ENCODE measurements around the gene OBSCN. TPM values are rescaled to one million over a fixed set of nuclear protein-coding genes. Genes with fewer than 3 reads are reported as not detected.

Gene OBSCN
- total and polyA plus RNA-seq, 2 of the 4 experiments (the other 2 are of a cell fraction): 4.1 to 9.5 TPM

DNA sequence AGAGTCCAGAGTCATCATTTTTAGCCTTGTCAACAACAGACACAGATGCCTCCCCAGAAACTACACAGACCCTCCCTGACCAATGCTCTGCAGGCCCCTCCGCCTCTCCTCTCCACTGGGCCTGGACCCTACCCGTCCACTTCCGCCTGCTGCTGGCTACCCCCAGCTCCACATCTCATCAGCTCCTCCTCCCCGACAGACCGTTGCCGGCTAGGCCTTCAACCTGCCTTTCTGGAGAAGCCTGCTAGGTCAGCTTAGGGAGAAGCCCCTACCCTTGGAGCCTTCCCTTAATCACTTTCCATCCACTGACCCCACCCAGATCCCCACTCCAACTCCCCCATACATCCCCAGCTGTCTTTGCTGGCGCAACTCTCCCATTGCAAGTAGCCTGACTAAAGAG lies 207.4 kb downstream of the OBSCN start:
- Histone ChIP-seq H3K18ac (ENCODE audit: low read depth, low read length) (no peak overlapping the region), H2BK20ac (ENCODE audit: low read depth, low read length) (no peak overlapping the region), H4K20me1 (ENCODE audit: insufficient read depth, low read length) (peaks cover 19% of the 10 kb centered on the region), H3K4ac (ENCODE audit: low read depth, low read length) (no peak overlapping the region), H3K27me3 (ENCODE audit: control insufficient read depth, insufficient read depth, low read length) (no peaks in the 10 kb centered on the region; the same call in 1 of the 2 replicates), H4K8ac (ENCODE audit: low read depth in 2 of 2, low read length in 2 of 2) (no peak overlapping the region), H3K36me3 (ENCODE audit: control insufficient read depth, insufficient read depth, low read length) (peaks cover 18% of the 10 kb centered on the region), H2BK5ac (ENCODE audit: low read depth, low read length, poor library complexity, severe bottlenecking) (no peak overlapping the region), H3K14ac (replicated peaks; ENCODE audit: low read depth, low read length) (no peak overlapping the region), H3K4me3 (ENCODE audit: insufficient read depth, low read depth, low read length) (no peak overlapping the region), H4K91ac (ENCODE audit: insufficient read depth, low read depth, low read length) (no peak overlapping the region), H3K4me2 (ENCODE audit: low read depth, low read length) (no peak overlapping the region), H3K9me3 (ENCODE audit: control insufficient read depth, insufficient read depth, low read length) (no peaks in the 10 kb centered on the region), H3K9ac (ENCODE audit: low read depth, low read length) (no peak overlapping the region), H3K9me1 (ENCODE audit: insufficient read depth, low read length) (peaks cover 10% of the 10 kb centered on the region), H2AK5ac (ENCODE audit: low read depth, low read length) (no peak overlapping the region), H2BK15ac (ENCODE audit: low read depth, low read length) (no peak overlapping the region), H3K4me1 (ENCODE audit: control insufficient read depth, insufficient read depth, low read length) (peaks cover 4% of the 10 kb centered on the region; the same call in 1 of the 2 replicates), H2AFZ (replicated peaks; ENCODE audit: low read length, poor library complexity) (no peak overlapping the region), H2AK9ac (replicated peaks; ENCODE audit: low read depth, low read length, poor library complexity) (no peak overlapping the region), H3K79me1 (ENCODE audit: low read depth in 1 of 2, low read length in 2 of 2) (peaks cover 13 to 15% of the 10 kb centered on the region in 2 experiments), H4K5ac (ENCODE audit: low read depth, low read length) (no peak overlapping the region), H3K23ac (ENCODE audit: low read depth, low read length) (no peak overlapping the region), H2BK120ac (ENCODE audit: low read depth, low read length) (no peak overlapping the region), H3K27ac (ENCODE audit: insufficient read depth, low read length) (no peak overlapping the region), H3K56ac (ENCODE audit: extremely low read depth, insufficient read depth, low read length) (no peak overlapping the region)
- dilution Hi-C loops (cut with HindIII; ENCODE audit: low sequenced_read_pairs, unreplicated experiment): no loop called here
- in situ Hi-C loops (cut with MboI; ENCODE audit: low sequenced_read_pairs): no loop called here
- TF ChIP-seq CEBPB (IDR thresholded peaks at IDR 0.05; ENCODE audit: low read depth, low read length): no peak
- no peak for TF ChIP-seq MAFK (IDR thresholded peaks at IDR 0.05; ENCODE audit: low read depth, low read length)
- TF ChIP-seq RAD21 (IDR thresholded peaks at IDR 0.05; ENCODE audit: low read length): no peak
- TF ChIP-seq CHD1 (IDR thresholded peaks at IDR 0.05; ENCODE audit: low read depth, low read length): no peak
- TF ChIP-seq, protein P1, sequence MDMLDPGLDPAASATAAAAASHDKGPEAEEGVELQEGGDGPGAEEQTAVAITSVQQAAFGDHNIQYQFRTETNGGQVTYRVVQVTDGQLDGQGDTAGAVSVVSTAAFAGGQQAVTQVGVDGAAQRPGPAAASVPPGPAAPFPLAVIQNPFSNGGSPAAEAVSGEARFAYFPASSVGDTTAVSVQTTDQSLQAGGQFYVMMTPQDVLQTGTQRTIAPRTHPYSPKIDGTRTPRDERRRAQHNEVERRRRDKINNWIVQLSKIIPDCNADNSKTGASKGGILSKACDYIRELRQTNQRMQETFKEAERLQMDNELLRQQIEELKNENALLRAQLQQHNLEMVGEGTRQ (IDR thresholded peaks at IDR 0.05; ENCODE audit: low read depth, low read length): no peak
- TF ChIP-seq MAZ (IDR thresholded peaks at IDR 0.05; ENCODE audit: borderline replicate concordance, low read depth, low read length): no peak
- no peak for ATAC-seq (ENCODE audit: low read depth)
- DNase-seq: no peak
- CTCF ChIA-PET: no interaction called here
- POLR2A ChIA-PET (ENCODE audit: unreplicated experiment): no interaction called here
- no TSS peak for BruUV-seq (replicated peaks)
- WGBS, 2 experiments (ENCODE audit: extremely low coverage in 2 of 2, insufficient read length in 1 of 2): 41% methylated on average over 6 of the region's 7 CpGs; no CpG with 5 or more reads in 1 of the 2 experiments
- intact Hi-C loops (cut with micrococcal nuclease): no loop called here
